Measurements from ENCODE around the gene ATP6AP1. TPM values are rescaled to one million over a fixed set of nuclear protein-coding genes. Genes with fewer than 3 reads are reported as not detected.

The ATP6AP1 gene
- polyA plus RNA-seq, 1 donor, result 137 TPM

GRCh38 chrX:154462396-154462795, 33.9 kb downstream of the ATP6AP1 start:
- WGBS (ENCODE audit: insufficient coverage, low lambda C conversion rate), result no CpG with 5 or more reads among the region's 8 CpGs
- H3K4me1 ChIP-seq (ENCODE audit: control insufficient read depth, insufficient read depth, low read length), result peaks cover 2% of the 10 kb centered on the region
- no peak overlapping the region for H3K4me3 ChIP-seq (ENCODE audit: low read length)
- H3K27me3 ChIP-seq (ENCODE audit: control insufficient read depth, insufficient read depth, low read length), result no peaks in the 10 kb centered on the region
- no peak for DNase-seq
- H3K36me3 ChIP-seq (ENCODE audit: control insufficient read depth, insufficient read depth, low read length), result peaks cover 44% of the 10 kb centered on the region
- H3K9me3 ChIP-seq (ENCODE audit: control insufficient read depth, low read depth, low read length), result no peaks in the 10 kb centered on the region
- H3K27ac ChIP-seq (ENCODE audit: low read length), result no peak overlapping the region

- no CpG with 5 or more reads among the region's 36 CpGs for WGBS (ENCODE audit: insufficient coverage, low lambda C conversion rate)
- H3K9me3 ChIP-seq (ENCODE audit: control insufficient read depth, low read depth, low read length), result no peaks in the 10 kb centered on the region
- DNase-seq, result no peak
- peaks cover 2% of the 10 kb centered on the region for H3K4me1 ChIP-seq (ENCODE audit: control insufficient read depth, insufficient read depth, low read length)
- H3K27me3 ChIP-seq (ENCODE audit: control insufficient read depth, insufficient read depth, low read length), result no peaks in the 10 kb centered on the region
- no peak overlapping the region for H3K4me3 ChIP-seq (ENCODE audit: low read length)
- H3K27ac ChIP-seq (ENCODE audit: low read length), result no peak overlapping the region
- H3K36me3 ChIP-seq (ENCODE audit: control insufficient read depth, insufficient read depth, low read length), result peaks cover 48% of the 10 kb centered on the region
Observed at GRCh38 chrX:154463611-154464220, 35.2 kb downstream of the ATP6AP1 start.

DNA sequence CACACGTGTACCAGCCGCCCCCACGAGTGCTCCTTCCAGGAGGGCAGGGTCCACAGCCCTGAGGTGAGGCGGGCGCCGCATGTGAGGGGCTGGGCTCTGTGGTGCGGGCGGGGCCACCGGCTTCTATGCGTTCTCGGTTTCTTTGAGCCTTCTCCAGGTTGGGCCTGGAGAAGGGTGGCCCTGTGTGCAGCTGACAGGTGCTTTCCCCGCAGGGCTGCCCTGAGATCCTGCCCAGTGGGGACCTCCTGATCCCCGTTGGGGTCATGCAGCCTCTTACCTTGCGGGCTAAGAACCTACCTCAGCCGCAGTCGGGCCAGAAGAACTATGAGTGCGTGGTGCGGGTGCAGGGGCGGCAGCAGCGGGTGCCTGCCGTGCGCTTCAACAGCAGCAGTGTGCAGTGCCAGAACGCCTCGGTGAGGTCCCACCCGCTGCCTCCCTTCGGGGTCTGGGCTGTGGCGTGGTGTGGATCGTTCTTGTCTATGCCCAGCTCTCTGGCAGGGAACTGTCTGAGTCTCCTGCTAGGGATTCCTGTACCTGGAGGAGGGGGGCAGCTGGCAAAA, 36.4 kb downstream of the ATP6AP1 start:
- Histone ChIP-seq H3K36me3 (ENCODE audit: control insufficient read depth, insufficient read depth, low read length) (peaks cover 58% of the 10 kb centered on the region), H3K9me3 (ENCODE audit: control insufficient read depth, low read depth, low read length) (no peaks in the 10 kb centered on the region), H3K27ac (ENCODE audit: low read length) (no peak overlapping the region), H3K4me3 (ENCODE audit: low read length) (no peak overlapping the region), H3K4me1 (ENCODE audit: control insufficient read depth, insufficient read depth, low read length) (no peaks in the 10 kb centered on the region), H3K27me3 (ENCODE audit: control insufficient read depth, insufficient read depth, low read length) (no peaks in the 10 kb centered on the region)
- no peak for DNase-seq
- WGBS (ENCODE audit: insufficient coverage, low lambda C conversion rate), result no CpG with 5 or more reads among the region's 28 CpGs

GRCh38 chrX:154465601-154466000, 37.1 kb downstream of the ATP6AP1 start:
- peaks cover 61% of the 10 kb centered on the region for H3K36me3 ChIP-seq (ENCODE audit: control insufficient read depth, insufficient read depth, low read length)
- DNase-seq, result no peak
- H3K27ac ChIP-seq (ENCODE audit: low read length), result no peak overlapping the region
- H3K4me1 ChIP-seq (ENCODE audit: control insufficient read depth, insufficient read depth, low read length), result no peaks in the 10 kb centered on the region
- H3K4me3 ChIP-seq (ENCODE audit: low read length), result no peak overlapping the region
- no CpG with 5 or more reads among the region's 14 CpGs for WGBS (ENCODE audit: insufficient coverage, low lambda C conversion rate)
- H3K9me3 ChIP-seq (ENCODE audit: control insufficient read depth, low read depth, low read length), result no peaks in the 10 kb centered on the region
- H3K27me3 ChIP-seq (ENCODE audit: control insufficient read depth, insufficient read depth, low read length), result no peaks in the 10 kb centered on the region

GRCh38 chrX:154466036-154466435, 37.6 kb downstream of the ATP6AP1 start:
- no peaks in the 10 kb centered on the region for H3K27me3 ChIP-seq (ENCODE audit: control insufficient read depth, insufficient read depth, low read length)
- peaks cover 60% of the 10 kb centered on the region for H3K36me3 ChIP-seq (ENCODE audit: control insufficient read depth, insufficient read depth, low read length)
- H3K4me1 ChIP-seq (ENCODE audit: control insufficient read depth, insufficient read depth, low read length), result no peaks in the 10 kb centered on the region
- no CpG with 5 or more reads among the region's 32 CpGs for WGBS (ENCODE audit: insufficient coverage, low lambda C conversion rate)
- no peak for DNase-seq
- no peak overlapping the region for H3K27ac ChIP-seq (ENCODE audit: low read length)
- H3K9me3 ChIP-seq (ENCODE audit: control insufficient read depth, low read depth, low read length), result no peaks in the 10 kb centered on the region
- H3K4me3 ChIP-seq (ENCODE audit: low read length), result no peak overlapping the region

GRCh38 chrX:154466907-154467306, 38.4 kb downstream of the ATP6AP1 start:
- H3K36me3 ChIP-seq (ENCODE audit: control insufficient read depth, insufficient read depth, low read length), result peaks cover 63% of the 10 kb centered on the region

DNA sequence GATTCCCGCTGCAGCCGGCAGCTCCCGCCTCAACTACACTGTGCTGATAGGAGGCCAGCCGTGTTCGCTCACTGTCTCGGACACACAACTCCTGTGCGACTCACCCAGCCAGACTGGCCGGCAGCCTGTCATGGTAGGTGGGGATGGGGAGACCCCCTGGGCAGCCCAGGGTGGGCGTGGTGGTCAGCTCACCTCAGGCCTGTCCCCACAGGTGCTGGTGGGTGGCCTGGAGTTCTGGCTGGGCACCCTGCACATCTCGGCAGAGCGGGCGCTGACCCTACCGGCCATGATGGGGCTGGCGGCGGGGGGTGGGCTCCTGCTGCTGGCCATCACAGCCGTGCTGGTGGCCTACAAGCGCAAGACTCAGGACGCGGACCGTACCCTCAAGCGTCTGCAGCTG, 39.1 kb downstream of the ATP6AP1 start:
- Histone ChIP-seq H3K4me1 (ENCODE audit: control insufficient read depth, insufficient read depth, low read length) (peaks cover 2% of the 10 kb centered on the region), H3K9me3 (ENCODE audit: control insufficient read depth, low read depth, low read length) (no peaks in the 10 kb centered on the region), H3K4me3 (ENCODE audit: low read length) (no peak overlapping the region), H3K36me3 (ENCODE audit: control insufficient read depth, insufficient read depth, low read length) (peaks cover 59% of the 10 kb centered on the region), H3K27ac (ENCODE audit: low read length) (no peak overlapping the region), H3K27me3 (ENCODE audit: control insufficient read depth, insufficient read depth, low read length) (no peaks in the 10 kb centered on the region)
- no CpG with 5 or more reads among the region's 21 CpGs for WGBS (ENCODE audit: insufficient coverage, low lambda C conversion rate)
- DNase-seq, result no peak

More at GRCh38 chrX:154466907-154467306, 38.4 kb downstream of the ATP6AP1 start:
- H3K4me1 ChIP-seq (ENCODE audit: control insufficient read depth, insufficient read depth, low read length), result peaks cover under 1% of the 10 kb centered on the region
- H3K4me3 ChIP-seq (ENCODE audit: low read length), result no peak overlapping the region
- no CpG with 5 or more reads among the region's 15 CpGs for WGBS (ENCODE audit: insufficient coverage, low lambda C conversion rate)
- no peak for DNase-seq
- H3K27me3 ChIP-seq (ENCODE audit: control insufficient read depth, insufficient read depth, low read length), result no peaks in the 10 kb centered on the region
- H3K27ac ChIP-seq (ENCODE audit: low read length), result no peak overlapping the region
- no peaks in the 10 kb centered on the region for H3K9me3 ChIP-seq (ENCODE audit: control insufficient read depth, low read depth, low read length)

GRCh38 chrX:154468217-154468616, 39.7 kb downstream of the ATP6AP1 start:
- peaks cover 2% of the 10 kb centered on the region for H3K4me1 ChIP-seq (ENCODE audit: control insufficient read depth, insufficient read depth, low read length)
- no peak overlapping the region for H3K27ac ChIP-seq (ENCODE audit: low read length)
- no peak for DNase-seq
- WGBS (ENCODE audit: insufficient coverage, low lambda C conversion rate), result no CpG with 5 or more reads among the region's 23 CpGs
- no peaks in the 10 kb centered on the region for H3K27me3 ChIP-seq (ENCODE audit: control insufficient read depth, insufficient read depth, low read length)
- H3K4me3 ChIP-seq (ENCODE audit: low read length), result no peak overlapping the region
- H3K9me3 ChIP-seq (ENCODE audit: control insufficient read depth, low read depth, low read length), result no peaks in the 10 kb centered on the region
- H3K36me3 ChIP-seq (ENCODE audit: control insufficient read depth, insufficient read depth, low read length), result peaks cover 57% of the 10 kb centered on the region

DNA sequence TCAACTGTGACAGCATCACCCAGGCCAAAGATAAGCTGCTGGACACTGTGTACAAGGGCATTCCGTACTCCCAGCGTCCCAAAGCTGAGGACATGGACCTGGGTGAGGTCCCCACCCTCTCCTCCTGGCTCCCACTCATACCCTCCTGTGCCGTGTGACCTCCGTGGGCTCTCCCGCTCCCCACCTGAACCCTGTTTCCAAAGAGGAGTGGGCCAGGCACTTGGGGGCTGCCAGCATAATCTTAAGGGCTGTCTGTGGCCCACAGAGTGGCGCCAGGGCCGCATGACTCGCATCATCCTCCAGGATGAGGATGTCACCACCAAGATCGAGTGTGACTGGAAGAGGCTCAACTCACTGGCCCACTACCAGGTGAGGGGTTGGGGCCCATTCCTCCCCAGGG, 40.6 kb downstream of the ATP6AP1 start:
- peaks cover 51% of the 10 kb centered on the region for H3K36me3 ChIP-seq (ENCODE audit: control insufficient read depth, insufficient read depth, low read length)

DNA sequence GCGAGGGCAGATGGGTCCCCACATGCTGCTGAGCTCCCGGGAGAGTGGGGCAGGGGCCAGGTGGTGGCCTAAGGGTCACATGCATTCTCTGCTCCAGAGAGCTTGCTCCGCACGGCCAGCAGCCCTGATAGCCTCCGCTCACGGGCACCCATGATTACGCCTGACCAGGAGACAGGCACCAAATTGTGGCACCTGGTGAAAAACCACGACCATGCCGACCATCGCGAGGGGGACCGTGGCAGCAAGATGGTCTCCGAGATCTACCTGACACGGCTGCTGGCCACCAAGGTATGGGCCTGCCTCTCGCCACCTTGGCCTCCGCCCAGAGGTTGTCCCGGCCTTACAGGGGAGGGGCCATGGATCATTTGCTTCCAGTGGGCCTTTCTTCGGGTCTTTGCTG, 41.4 kb downstream of the ATP6AP1 start:
- no peak overlapping the region for H3K4me3 ChIP-seq (ENCODE audit: low read length)
- H3K27ac ChIP-seq (ENCODE audit: low read length), result no peak overlapping the region
- H3K27me3 ChIP-seq (ENCODE audit: control insufficient read depth, insufficient read depth, low read length), result no peaks in the 10 kb centered on the region
- H3K9me3 ChIP-seq (ENCODE audit: control insufficient read depth, low read depth, low read length), result no peaks in the 10 kb centered on the region
- peaks cover 47% of the 10 kb centered on the region for H3K36me3 ChIP-seq (ENCODE audit: control insufficient read depth, insufficient read depth, low read length)
- H3K4me1 ChIP-seq (ENCODE audit: control insufficient read depth, insufficient read depth, low read length), result peaks cover 2% of the 10 kb centered on the region
- no CpG with 5 or more reads among the region's 18 CpGs for WGBS (ENCODE audit: insufficient coverage, low lambda C conversion rate)
- no peak for DNase-seq

More for the DNA sequence above, 40.6 kb downstream of the ATP6AP1 start:
- H3K27ac ChIP-seq (ENCODE audit: low read length), result no peak overlapping the region
- H3K4me3 ChIP-seq (ENCODE audit: low read length), result no peak overlapping the region
- no peaks in the 10 kb centered on the region for H3K9me3 ChIP-seq (ENCODE audit: control insufficient read depth, low read depth, low read length)
- no peaks in the 10 kb centered on the region for H3K27me3 ChIP-seq (ENCODE audit: control insufficient read depth, insufficient read depth, low read length)
- no peak for DNase-seq
- H3K4me1 ChIP-seq (ENCODE audit: control insufficient read depth, insufficient read depth, low read length), result peaks cover 2% of the 10 kb centered on the region
- no CpG with 5 or more reads among the region's 9 CpGs for WGBS (ENCODE audit: insufficient coverage, low lambda C conversion rate)

DNA sequence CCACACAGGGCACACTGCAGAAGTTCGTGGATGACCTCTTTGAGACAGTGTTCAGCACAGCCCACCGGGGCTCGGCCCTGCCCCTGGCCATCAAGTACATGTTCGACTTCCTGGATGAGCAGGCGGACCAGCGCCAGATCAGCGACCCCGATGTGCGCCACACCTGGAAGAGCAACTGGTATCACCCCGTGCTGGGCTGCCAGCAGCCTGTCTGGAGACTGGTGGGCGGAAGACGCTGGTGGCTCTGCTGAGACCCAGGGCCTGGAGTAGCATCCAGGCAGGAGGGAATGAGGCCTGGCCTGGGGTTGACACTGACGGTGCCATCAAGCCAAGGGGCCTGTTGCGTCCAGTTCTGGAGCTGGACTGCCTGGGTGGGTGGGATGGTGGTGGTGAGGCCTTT, 42.0 kb downstream of the ATP6AP1 start:
- Histone ChIP-seq H3K36me3 (ENCODE audit: control insufficient read depth, insufficient read depth, low read length) (peaks cover 41% of the 10 kb centered on the region), H3K4me3 (ENCODE audit: low read length) (no peak overlapping the region), H3K27ac (ENCODE audit: low read length) (no peak overlapping the region), H3K27me3 (ENCODE audit: control insufficient read depth, insufficient read depth, low read length) (no peaks in the 10 kb centered on the region), H3K4me1 (ENCODE audit: control insufficient read depth, insufficient read depth, low read length) (peaks cover 2% of the 10 kb centered on the region), H3K9me3 (ENCODE audit: control insufficient read depth, low read depth, low read length) (no peaks in the 10 kb centered on the region)
- no CpG with 5 or more reads among the region's 14 CpGs for WGBS (ENCODE audit: insufficient coverage, low lambda C conversion rate)
- no peak for DNase-seq

Measured in large intestine (tissue), 3 donors.